Liver (tissue), 9 donors: ENCODE data around the gene CDCA4. TPM values are rescaled to one million over a fixed set of nuclear protein-coding genes. Genes with fewer than 3 reads are reported as not detected.

Experiments
- DNase-seq: peaks from one replicate; pipeline ENCODE4 v3.0.0-alpha.2; 2017; ENCODE audit warnings: low spot score
- H3K27ac ChIP-seq, 2 donors: one replicate each; pipeline ENCODE4 v1.7.0; 2013; ENCODE audit warnings: inconsistent platforms in 2 of 2, low read length in 2 of 2, control low read depth in 1 of 2, low read depth in 1 of 2, mild to moderate bottlenecking in 1 of 2
- H3K27me3 ChIP-seq, 4 donors: one replicate each; pipeline versions ENCODE4 v1.6.1 to v1.7.0; 2013; ENCODE audit warnings: low read length in 3 of 4, inconsistent platforms in 1 of 4, mild to moderate bottlenecking in 1 of 4, moderate library complexity in 1 of 4; ENCODE audit not compliant: control insufficient read depth in 4 of 4, insufficient read depth in 4 of 4
- H3K36me3 ChIP-seq, 4 donors: one replicate each; pipeline versions ENCODE4 v1.6.1 to v1.7.0; 2013; ENCODE audit warnings: low read length in 3 of 4, mild to moderate bottlenecking in 3 of 4, low read depth in 1 of 4, moderate library complexity in 1 of 4; ENCODE audit not compliant: control insufficient read depth in 4 of 4, insufficient read depth in 3 of 4
- H3K4me1 ChIP-seq, 4 donors: one replicate each; pipeline versions ENCODE4 v1.6.1 to v1.7.0; 2013; ENCODE audit warnings: low read length in 3 of 4, mild to moderate bottlenecking in 3 of 4, moderate library complexity in 1 of 4; ENCODE audit not compliant: control insufficient read depth in 4 of 4, insufficient read depth in 4 of 4
- H3K4me3 ChIP-seq, 3 donors: one replicate each; pipeline versions ENCODE4 v1.6.1 to v1.7.0; 2013; ENCODE audit warnings: low read length in 3 of 3, control low read depth in 1 of 3, low read depth in 1 of 3, mild to moderate bottlenecking in 1 of 3
- H3K9ac ChIP-seq, 2 donors: one replicate each; pipeline ENCODE4 v1.7.0; 2013; ENCODE audit warnings: low read length in 2 of 2, mild to moderate bottlenecking in 2 of 2, moderate library complexity in 2 of 2, control low read depth in 1 of 2, low read depth in 1 of 2
- H3K9me3 ChIP-seq, 4 donors: one replicate each; pipeline versions ENCODE4 v1.6.1 to v1.7.0; 2013; ENCODE audit warnings: low read length in 3 of 4; ENCODE audit not compliant: control insufficient read depth in 4 of 4
- EGR1 ChIP-seq, 2 donors: IDR thresholded peaks; 2 replicates each; pipeline ENCODE4 v1.6.1; 2016 to 2018; ENCODE audit warnings: antibody characterized with exemption in 2 of 2, low read depth in 2 of 2
- FOXA1 ChIP-seq: IDR thresholded peaks from 2 replicates; pipeline ENCODE4 v1.6.1; 2016; ENCODE audit warnings: antibody characterized with exemption
- FOXA2 ChIP-seq: IDR thresholded peaks from 2 replicates; pipeline ENCODE4 v1.6.1; 2016; ENCODE audit warnings: antibody characterized with exemption
- GABPA ChIP-seq, 2 donors: IDR thresholded peaks in 1 of 2; conservative IDR thresholded peaks in 1 of 2; 2 replicates each; pipeline ENCODE4 v1.6.1; 2016; ENCODE audit warnings: antibody characterized with exemption in 2 of 2, mild to moderate bottlenecking in 1 of 2, moderate library complexity in 1 of 2
- HNF4A ChIP-seq, 2 donors: conservative IDR thresholded peaks; 2 replicates each; pipeline ENCODE4 v1.6.1; 2016; ENCODE audit warnings: antibody characterized with exemption in 2 of 2, mild to moderate bottlenecking in 2 of 2
- HNF4G ChIP-seq: IDR thresholded peaks from 2 replicates; pipeline ENCODE4 v1.6.1; 2016; ENCODE audit warnings: antibody characterized with exemption
- JUND ChIP-seq, 2 donors: IDR thresholded peaks; 2 replicates each; pipeline ENCODE4 v1.6.1; 2016; ENCODE audit warnings: antibody characterized with exemption in 2 of 2
- NR2F2 ChIP-seq: IDR thresholded peaks from 2 replicates; pipeline ENCODE4 v1.6.1; 2016; ENCODE audit warnings: antibody characterized with exemption
- RXRA ChIP-seq, 2 donors: IDR thresholded peaks; 2 replicates each; pipeline ENCODE4 v1.6.1; 2017 to 2018; ENCODE audit warnings: antibody characterized with exemption in 2 of 2, mild to moderate bottlenecking in 1 of 2
- SP1 ChIP-seq: IDR thresholded peaks from 2 replicates; pipeline ENCODE4 v1.6.1; 2018; ENCODE audit warnings: antibody characterized with exemption, mild to moderate bottlenecking
- WGBS: extraction: QIAGEN DNeasy Blood & Tissue Kit; methylation state at CpG from one replicate; pipeline ENCODE4 v1.1.7; 2013; 5-methylcytosine and 5-hydroxymethylcytosine counted together
- polyA plus RNA-seq, 2 donors: library from polyadenylated mRNA; stranded (reverse) in 1 of 2; unstranded in 1 of 2; fragments of 200-250 nt in 1 of 2; fragments of >200 nt in 1 of 2; fragmentation: Nextera tagmentation in 1 of 2; extraction: Ambion mirVana in 1 of 2; gene quantifications; one replicate each; pipeline versions ENCODE4 v1.2.1 to v1.2.3, GENCODE V29; 2013 to 2015
- total RNA-seq, 2 donors: library from RNA; depleted of rRNA; stranded (reverse); fragments of >200 nt; gene quantifications; one replicate each; pipeline ENCODE4 v1.2.3, GENCODE V29; 2014
- TF ChIP-seq, protein P1 (sequence below): IDR thresholded peaks from 2 replicates; pipeline ENCODE4 v1.6.1; 2016; ENCODE audit warnings: antibody characterized with exemption, mild to moderate bottlenecking
- TF ChIP-seq, protein P2 (sequence below): fragments of 150-350 bp; IDR thresholded peaks from 2 replicates; pipeline ENCODE4 v1.5.1; 2017; ENCODE audit warnings: improper control_type of control experiment, low read depth, low read length; ENCODE audit not compliant: missing input control
- TF ChIP-seq, protein P3 (sequence below): IDR thresholded peaks from 2 replicates; pipeline ENCODE4 v1.6.1; 2016; ENCODE audit warnings: antibody characterized with exemption
- TF ChIP-seq, protein P4 (sequence below): IDR thresholded peaks from 2 replicates; pipeline ENCODE4 v1.6.1; 2016; ENCODE audit warnings: antibody characterized with exemption
- donor health status: healthy.
- donor health status: healthy.
- donor health status: healthy.
- donor health status: healthy.
- donor health status: healthy.

The CDCA4 gene
- total and polyA plus RNA-seq, 4 donors = 1.2 to 34.5 (median 2.7) TPM

DNA sequence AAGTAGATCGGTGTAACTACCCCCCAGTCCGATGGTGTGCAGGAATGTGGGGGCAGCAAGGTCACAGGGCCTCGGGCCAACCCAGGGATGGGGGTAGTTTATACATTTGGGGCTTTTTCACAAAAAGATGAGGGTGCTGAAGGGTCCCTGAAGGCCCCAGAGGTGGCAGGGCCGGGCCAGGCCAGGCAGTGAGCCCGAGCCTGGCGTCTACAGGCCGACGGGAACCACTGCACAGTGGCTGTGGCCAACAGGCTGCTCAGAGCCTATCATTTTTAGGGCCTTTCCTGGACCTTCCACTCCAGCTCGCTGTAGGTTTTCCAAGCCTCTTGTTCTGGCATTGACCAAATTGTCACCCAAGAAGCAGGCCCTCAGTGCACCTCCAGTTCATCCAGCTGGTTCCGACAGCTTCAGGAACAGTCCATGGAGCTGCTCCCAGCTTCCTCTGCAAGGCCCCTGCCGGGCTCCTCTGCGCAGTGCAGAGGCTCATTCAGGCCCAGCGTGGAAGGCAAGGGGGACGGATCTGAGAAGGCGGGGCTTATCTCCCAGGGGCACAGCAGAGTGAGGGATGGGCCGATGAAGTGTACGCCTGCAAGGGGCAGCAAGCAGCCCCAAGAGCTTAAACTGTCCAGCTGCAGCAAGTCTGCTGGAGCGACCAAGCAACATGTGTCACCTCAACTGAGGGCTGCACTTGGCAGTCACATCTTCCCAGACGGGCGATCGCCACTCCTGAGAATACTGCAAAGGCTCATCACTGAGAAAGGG lies 13.9 kb downstream of the CDCA4 start:
- Histone ChIP-seq H3K4me1 (peaks cover 0 to 3% (median 0%) of the 10 kb centered on the region in 4 donors), H3K9me3 (no peaks in the 10 kb centered on the region), H3K27me3 (no peaks in the 10 kb centered on the region), H3K4me3 (no peak overlapping the region), H3K36me3 (peaks cover 0 to 17% (median under 1%) of the 10 kb centered on the region in 4 donors), H3K9ac (no peak overlapping the region), H3K27ac (no peak overlapping the region)
- TF ChIP-seq, protein P1, sequence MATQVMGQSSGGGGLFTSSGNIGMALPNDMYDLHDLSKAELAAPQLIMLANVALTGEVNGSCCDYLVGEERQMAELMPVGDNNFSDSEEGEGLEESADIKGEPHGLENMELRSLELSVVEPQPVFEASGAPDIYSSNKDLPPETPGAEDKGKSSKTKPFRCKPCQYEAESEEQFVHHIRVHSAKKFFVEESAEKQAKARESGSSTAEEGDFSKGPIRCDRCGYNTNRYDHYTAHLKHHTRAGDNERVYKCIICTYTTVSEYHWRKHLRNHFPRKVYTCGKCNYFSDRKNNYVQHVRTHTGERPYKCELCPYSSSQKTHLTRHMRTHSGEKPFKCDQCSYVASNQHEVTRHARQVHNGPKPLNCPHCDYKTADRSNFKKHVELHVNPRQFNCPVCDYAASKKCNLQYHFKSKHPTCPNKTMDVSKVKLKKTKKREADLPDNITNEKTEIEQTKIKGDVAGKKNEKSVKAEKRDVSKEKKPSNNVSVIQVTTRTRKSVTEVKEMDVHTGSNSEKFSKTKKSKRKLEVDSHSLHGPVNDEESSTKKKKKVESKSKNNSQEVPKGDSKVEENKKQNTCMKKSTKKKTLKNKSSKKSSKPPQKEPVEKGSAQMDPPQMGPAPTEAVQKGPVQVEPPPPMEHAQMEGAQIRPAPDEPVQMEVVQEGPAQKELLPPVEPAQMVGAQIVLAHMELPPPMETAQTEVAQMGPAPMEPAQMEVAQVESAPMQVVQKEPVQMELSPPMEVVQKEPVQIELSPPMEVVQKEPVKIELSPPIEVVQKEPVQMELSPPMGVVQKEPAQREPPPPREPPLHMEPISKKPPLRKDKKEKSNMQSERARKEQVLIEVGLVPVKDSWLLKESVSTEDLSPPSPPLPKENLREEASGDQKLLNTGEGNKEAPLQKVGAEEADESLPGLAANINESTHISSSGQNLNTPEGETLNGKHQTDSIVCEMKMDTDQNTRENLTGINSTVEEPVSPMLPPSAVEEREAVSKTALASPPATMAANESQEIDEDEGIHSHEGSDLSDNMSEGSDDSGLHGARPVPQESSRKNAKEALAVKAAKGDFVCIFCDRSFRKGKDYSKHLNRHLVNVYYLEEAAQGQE = no peak
- TF ChIP-seq, protein P2, sequence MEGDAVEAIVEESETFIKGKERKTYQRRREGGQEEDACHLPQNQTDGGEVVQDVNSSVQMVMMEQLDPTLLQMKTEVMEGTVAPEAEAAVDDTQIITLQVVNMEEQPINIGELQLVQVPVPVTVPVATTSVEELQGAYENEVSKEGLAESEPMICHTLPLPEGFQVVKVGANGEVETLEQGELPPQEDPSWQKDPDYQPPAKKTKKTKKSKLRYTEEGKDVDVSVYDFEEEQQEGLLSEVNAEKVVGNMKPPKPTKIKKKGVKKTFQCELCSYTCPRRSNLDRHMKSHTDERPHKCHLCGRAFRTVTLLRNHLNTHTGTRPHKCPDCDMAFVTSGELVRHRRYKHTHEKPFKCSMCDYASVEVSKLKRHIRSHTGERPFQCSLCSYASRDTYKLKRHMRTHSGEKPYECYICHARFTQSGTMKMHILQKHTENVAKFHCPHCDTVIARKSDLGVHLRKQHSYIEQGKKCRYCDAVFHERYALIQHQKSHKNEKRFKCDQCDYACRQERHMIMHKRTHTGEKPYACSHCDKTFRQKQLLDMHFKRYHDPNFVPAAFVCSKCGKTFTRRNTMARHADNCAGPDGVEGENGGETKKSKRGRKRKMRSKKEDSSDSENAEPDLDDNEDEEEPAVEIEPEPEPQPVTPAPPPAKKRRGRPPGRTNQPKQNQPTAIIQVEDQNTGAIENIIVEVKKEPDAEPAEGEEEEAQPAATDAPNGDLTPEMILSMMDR = no peak
- TF ChIP-seq FOXA1 = no peak
- no peak for TF ChIP-seq NR2F2
- no peak for TF ChIP-seq FOXA2
- TF ChIP-seq EGR1 (IDR thresholded peaks at IDR 0.05; ENCODE audit: low read depth in 2 of 2) = no peak
- TF ChIP-seq RXRA (IDR thresholded peaks at IDR 0.05) = no peak
- no peak for TF ChIP-seq HNF4G
- TF ChIP-seq, protein P3, sequence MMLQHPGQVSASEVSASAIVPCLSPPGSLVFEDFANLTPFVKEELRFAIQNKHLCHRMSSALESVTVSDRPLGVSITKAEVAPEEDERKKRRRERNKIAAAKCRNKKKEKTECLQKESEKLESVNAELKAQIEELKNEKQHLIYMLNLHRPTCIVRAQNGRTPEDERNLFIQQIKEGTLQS = no peak
- TF ChIP-seq GABPA (IDR thresholded peaks at IDR 0.05 in 1 of 2, conservative IDR thresholded peaks at IDR 0.05 in 1 of 2) = no peak
- no peak for TF ChIP-seq HNF4A (conservative IDR thresholded peaks at IDR 0.05)
- no peak for TF ChIP-seq SP1
- TF ChIP-seq, protein P4, sequence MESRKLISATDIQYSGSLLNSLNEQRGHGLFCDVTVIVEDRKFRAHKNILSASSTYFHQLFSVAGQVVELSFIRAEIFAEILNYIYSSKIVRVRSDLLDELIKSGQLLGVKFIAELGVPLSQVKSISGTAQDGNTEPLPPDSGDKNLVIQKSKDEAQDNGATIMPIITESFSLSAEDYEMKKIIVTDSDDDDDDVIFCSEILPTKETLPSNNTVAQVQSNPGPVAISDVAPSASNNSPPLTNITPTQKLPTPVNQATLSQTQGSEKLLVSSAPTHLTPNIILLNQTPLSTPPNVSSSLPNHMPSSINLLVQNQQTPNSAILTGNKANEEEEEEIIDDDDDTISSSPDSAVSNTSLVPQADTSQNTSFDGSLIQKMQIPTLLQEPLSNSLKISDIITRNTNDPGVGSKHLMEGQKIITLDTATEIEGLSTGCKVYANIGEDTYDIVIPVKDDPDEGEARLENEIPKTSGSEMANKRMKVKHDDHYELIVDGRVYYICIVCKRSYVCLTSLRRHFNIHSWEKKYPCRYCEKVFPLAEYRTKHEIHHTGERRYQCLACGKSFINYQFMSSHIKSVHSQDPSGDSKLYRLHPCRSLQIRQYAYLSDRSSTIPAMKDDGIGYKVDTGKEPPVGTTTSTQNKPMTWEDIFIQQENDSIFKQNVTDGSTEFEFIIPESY = no peak
- no peak for TF ChIP-seq JUND (IDR thresholded peaks at IDR 0.05)
- no peak for DNase-seq
- WGBS = 92% methylated on average over 21 of the region's 21 CpGs
